ENCODE results near the gene RILP.

RILP gene

DNA sequence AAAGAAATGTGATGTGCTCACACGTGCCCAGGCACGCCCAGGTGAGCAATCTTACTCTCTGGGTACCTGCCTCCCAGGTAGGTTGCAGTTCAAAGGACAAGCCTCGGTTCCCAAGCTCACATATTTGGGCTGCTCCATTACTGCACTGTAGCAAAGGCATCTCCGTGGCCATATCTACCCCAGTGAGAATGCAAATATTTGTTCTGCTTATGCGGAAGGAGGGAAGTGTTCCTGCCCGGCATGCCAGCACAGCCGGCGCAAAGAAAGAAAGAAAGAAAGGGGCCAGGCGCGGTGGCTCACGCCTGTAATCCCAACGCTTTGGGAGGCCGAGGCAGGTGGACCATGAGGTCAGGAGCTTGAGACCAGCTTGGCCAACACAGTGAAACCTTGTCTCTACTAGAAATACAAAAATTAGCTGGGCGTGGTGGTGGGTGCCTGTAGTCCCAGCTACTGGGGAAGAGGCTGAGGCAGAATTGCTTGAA, 51.8 kb downstream of the RILP start:
- DNase-seq: no peak

Data from T-helper 1 cell (primary cell).